NCI-H146 treated with DMSO at 0.1 percent for 48 hours (cell line): ENCODE measurements around the gene ADGRF1.
"Not testable (repeated sequence)": the region's sequence is repeated elsewhere in the genome, so short reads cannot be mapped to it uniquely, and the experiment has no call there.

Experiments
- DNase-seq: peaks from one replicate; lab custom pipeline; 2025; ENCODE audit not compliant: unreplicated experiment; lab: John Stamatoyannopoulos, UW

ADGRF1 gene

GRCh38 chr6:47023573-47023972, 18.6 kb downstream of the ADGRF1 start:
- no peak for DNase-seq

- no peak for DNase-seq
Observed at GRCh38 chr6:47022191-47022590, 19.9 kb downstream of the ADGRF1 start.

GRCh38 chr6:47019941-47020340, 22.2 kb downstream of the ADGRF1 start:
- DNase-seq = no peak

- no peak for DNase-seq
Observed at GRCh38 chr6:47016909-47017308, 25.2 kb downstream of the ADGRF1 start.

- DNase-seq = no peak
Observed at GRCh38 chr6:47016261-47016660, 25.9 kb downstream of the ADGRF1 start.

GRCh38 chr6:47014401-47014800, 27.7 kb downstream of the ADGRF1 start:
- DNase-seq = no peak

- no peak for DNase-seq
Observed at GRCh38 chr6:47009583-47009982, 32.5 kb downstream of the ADGRF1 start.

- DNase-seq = no peak
Observed at GRCh38 chr6:47008397-47008763, 33.8 kb downstream of the ADGRF1 start.

GRCh38 chr6:47007657-47008396, 34.3 kb downstream of the ADGRF1 start:
- no peak for DNase-seq

GRCh38 chr6:47005486-47005885, 36.6 kb downstream of the ADGRF1 start:
- DNase-seq = no peak

GRCh38 chr6:47004463-47004862, 37.7 kb downstream of the ADGRF1 start:
- DNase-seq = no peak

GRCh38 chr6:47000842-47001241, 41.3 kb downstream of the ADGRF1 start:
- DNase-seq = no peak

GRCh38 chr6:46998436-46999017, 43.6 kb downstream of the ADGRF1 start:
- DNase-seq = no peak

GRCh38 chr6:46997646-46998045, 44.5 kb downstream of the ADGRF1 start:
- no peak for DNase-seq

GRCh38 chr6:46996860-46997641, 45.1 kb downstream of the ADGRF1 start:
- DNase-seq = no peak

- no peak for DNase-seq
Observed at GRCh38 chr6:46994933-46995332, 47.2 kb downstream of the ADGRF1 start.

GRCh38 chr6:46993846-46994245, 48.3 kb downstream of the ADGRF1 start:
- DNase-seq = no peak

- not testable (repeated sequence) for DNase-seq
Observed at GRCh38 chr6:46992391-46992790, 49.7 kb downstream of the ADGRF1 start.

GRCh38 chr6:46990818-46991510, 51.2 kb downstream of the ADGRF1 start:
- not testable (repeated sequence) for DNase-seq

- DNase-seq = no peak
Observed at GRCh38 chr6:46990031-46990644, 52.0 kb downstream of the ADGRF1 start.

- DNase-seq = no peak
Observed at GRCh38 chr6:46989398-46989797, 52.7 kb downstream of the ADGRF1 start.
